Islet of Langerhans (tissue), 1 donor: ENCODE data around the gene FMN2.

Experiments used
- FAIRE-seq: peaks from one replicate; lab custom pipeline; 2011; peaks lifted over from hg19 to GRCh38; lab: Jason Lieb, UNC

FMN2 gene

DNA sequence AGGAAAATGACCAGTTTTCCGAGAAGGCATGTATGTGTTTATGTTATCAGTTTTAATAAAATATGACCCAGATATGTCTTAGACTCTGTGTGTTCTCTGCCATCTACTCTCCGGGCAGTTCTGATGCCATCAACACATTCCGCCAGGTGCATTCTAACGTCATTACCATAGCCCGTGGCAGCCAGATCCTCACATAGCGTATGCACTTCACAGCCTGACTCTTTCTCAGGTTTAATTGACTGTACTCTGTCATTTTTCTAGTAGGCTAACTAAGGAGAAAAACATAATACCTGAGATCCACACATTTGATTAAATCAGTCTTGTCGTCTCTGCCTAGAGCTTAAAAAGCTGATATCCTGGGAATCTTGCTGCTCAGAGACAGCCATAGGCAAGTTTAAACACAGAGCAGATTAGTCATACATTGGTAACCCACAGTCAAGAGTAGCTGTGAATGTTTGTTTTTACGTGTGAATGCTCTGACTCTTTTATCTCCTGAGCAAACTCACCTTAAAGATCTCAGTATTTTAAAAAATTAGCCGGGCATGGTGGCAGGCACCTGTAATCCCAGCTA is 344.4 kb downstream of the FMN2 start:
- peak; percentile 64 for FAIRE-seq

DNA sequence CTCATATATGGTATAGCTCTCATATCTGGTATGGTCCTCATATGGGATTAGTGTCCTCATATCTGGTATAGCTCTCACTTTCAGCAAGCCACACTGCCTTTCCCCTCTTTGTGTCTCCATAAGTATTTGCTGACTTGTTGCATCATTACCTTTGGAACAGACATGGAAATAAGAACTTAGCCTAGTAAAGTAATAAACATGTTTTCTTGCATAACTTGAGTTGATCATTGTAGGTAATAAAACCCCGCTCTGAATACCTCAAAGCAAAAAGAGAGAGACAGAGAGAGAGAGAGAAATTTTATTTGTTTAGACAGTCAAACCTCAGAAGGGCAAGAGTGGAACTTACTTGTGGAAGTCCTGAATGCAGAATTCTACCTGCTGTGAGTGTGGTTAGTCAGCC is 350.0 kb downstream of the FMN2 start:
- no peak for FAIRE-seq

DNA sequence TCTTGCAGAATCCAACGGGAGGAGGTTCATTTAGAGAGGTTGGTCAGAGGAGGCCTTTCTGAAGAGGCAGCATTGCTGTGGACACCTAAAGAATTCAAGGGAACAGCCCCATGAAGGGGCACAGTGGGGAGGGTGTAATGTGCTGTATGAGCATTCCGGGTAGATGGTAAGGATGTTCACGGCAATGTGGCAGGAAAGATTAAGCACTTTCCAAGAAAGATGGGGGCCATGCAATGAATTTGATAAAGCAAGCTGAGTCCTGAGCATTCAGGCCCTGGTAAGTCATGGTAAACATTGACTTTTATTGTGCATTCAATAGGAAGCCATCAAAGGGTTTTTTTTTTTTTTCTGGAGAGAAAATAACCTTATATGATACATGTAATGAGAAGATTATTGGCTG is 353.7 kb downstream of the FMN2 start:
- FAIRE-seq = no peak

DNA sequence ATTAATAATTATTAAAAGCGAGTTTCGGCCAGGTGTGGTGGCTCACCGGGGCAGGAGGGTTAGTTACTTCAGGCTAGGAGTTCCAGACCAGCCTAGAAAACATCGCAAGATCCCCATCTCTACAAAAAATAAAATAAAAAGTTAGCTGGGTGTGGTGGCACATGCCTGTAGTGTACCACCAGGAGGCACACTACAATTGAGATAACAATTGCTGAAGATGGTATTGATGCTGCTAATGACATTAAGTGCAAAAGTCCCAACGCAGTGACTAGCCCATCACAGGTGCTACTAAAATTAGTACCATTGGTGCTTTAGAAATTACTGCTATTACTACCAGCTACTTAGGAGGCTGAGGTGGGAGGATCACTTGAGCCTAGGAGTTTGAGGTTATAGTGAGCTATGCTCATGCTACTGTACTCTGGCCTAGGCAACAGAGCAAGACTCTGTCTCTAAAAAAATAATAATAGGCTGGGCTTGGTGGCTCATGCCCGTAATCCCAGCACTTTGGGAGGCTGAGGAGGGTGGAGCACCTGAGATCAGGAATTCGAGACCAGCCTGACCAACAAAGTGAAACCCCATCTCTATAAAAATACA is 363.6 kb downstream of the FMN2 start:
- no peak for FAIRE-seq

DNA sequence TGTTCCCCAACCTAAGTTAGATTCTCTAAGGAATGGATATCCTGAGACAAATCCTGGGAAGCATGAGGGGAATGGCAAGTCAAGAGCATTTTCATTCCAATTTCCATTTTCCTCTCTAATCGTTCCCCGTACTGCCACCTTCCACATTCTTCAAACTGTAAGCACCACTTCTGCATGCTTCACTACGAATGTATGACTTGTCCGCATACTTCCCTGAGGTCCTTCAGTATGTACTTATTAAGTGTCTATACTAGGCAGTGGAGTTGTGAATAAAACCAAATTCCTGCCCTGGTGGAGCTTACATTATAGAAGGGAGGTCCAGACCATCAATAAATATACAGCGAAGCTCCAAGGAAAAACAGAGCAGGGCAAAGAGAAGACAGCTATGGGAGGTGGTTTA is 365.5 kb downstream of the FMN2 start:
- no peak for FAIRE-seq

DNA sequence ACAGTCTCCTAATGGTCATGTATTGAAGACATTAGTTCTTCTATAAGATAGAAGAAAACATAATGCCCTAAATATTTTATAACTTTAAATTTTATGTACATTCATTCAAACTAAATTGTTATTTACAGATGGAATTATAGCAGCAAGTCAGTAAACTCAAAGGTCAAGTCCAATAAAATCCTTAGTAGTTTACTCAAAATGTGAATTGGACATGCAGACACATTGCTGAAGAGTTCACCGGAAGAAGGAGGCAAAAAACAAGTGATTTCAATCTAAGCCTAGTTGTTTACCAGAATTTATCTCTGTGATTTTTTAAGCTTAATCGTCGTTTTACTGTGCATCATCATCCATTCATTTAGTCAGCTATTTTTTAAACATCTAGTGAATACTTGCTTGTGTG is 370.6 kb downstream of the FMN2 start:
- FAIRE-seq = no peak

DNA sequence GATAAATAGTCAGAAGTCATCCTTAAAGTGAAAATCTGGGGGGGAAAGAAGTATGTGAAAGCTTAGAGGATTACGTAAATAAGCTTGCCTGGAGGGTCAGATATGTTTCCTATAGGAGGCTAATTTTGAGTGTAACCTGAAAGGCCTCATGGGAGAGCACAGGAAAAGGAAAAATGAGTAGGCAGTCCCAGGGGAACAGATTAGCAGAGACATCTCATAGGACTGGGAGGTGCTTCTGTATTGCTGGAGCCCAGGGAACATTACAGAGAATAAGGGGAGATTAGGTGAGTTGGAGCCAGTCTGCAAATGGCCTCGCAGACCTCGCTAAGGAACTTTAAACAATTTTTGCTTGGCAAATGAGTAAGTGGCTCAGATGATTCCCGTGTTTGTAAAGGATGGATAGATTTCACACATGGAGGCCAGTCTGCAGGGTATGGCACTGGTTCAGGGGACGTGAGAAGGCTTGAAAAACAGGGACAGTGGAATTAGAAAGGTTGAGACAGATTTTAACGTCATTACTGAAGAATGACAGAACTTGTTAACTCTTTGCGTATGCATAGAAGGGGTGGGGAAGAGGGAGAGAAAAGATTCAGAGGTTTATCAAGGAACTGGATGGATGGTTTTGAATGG is 371.2 kb downstream of the FMN2 start:
- FAIRE-seq = no peak

DNA sequence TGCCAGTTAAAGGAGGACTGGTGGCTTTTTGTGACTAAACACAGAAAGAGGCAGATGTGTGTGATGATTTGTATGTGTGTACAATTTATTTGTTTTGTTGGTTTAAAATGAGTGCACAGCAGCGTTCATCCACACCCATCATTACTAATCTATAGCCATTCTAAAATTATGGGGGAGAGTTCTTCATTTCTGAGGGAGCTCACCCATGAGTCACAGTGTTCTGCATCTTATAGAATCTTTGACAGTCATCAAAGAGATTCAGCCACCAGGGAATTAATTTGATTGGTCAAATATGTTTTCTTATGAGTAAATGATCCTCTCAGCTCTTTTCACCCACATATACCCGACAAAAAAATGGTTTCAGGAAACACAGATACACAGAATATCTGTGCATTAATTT is 372.4 kb downstream of the FMN2 start:
- FAIRE-seq = no peak

DNA sequence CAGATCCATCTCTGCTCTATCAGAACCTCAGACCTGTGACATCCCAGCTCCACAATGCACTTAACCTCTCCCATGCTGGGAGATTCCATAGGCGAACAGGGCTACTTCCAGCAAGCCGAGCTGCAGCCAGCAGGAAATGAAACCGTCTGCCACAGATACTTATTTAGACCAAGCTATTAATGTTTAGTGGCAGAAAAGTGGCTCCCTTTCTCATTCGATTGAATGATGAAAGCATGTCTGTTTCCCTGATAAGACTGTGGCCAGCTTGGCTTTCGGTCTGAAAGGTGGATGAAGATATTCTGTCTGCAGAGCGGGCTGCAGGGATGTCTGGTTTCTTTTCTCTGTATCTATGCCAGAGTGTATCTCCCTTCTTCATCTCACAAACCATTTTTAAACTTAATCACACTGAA is 373.9 kb downstream of the FMN2 start:
- no peak for FAIRE-seq

DNA sequence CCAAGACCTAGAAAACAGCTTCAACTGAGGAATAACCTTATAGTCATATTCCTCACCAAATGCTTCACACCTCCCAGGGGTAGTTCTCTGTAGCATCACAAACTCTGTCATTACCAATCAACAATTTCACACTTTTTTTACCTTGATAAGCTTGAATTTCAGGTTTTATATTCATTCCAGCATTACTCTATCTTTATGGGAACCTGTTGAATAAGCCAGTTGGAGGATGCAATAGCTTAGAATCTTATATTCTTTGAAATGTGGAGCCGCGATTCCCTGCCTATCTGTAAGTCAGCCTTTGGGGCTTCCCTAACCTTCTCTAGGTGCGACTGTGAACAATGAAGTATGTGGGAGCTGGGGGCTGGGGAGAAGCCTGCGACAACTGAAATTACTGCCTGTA is 374.8 kb downstream of the FMN2 start:
- no peak for FAIRE-seq

DNA sequence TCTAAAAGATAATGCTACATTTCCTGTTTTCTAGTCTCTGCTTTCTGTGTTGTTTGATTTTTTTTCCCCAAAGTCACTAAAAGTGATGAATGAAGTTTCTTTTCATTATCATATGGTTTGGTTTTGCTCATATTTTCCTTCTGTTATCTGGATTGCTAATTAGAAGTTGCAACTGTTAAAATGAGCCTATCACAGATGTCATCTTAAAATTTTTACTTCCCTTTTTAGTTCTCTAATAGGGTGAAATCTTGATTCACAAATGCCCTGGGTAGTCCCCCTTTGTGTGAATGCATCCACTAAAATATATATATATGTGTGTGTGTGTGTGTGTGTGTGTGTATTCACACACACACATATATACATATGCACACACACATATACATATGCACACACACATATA is 376.2 kb downstream of the FMN2 start:
- no peak for FAIRE-seq

DNA sequence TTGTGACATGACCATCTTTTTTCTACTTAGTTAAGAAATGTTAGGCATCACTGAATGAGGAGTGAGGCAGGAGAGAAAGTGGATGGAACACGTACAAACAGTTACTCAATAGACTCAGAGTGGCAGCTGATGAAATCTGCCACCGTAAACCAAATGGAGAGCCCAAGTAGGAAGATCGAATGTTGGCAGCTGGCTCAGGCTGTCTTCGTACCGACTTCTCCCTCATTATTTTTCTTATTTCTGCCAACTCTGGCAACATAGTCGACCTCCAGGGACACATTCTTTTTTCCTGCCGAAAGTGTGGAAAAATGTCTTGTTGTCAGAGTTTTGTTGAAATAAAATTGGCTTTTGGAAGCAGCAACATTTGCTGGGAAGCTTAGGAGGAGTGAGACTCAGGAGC is 377.0 kb downstream of the FMN2 start:
- no peak for FAIRE-seq

DNA sequence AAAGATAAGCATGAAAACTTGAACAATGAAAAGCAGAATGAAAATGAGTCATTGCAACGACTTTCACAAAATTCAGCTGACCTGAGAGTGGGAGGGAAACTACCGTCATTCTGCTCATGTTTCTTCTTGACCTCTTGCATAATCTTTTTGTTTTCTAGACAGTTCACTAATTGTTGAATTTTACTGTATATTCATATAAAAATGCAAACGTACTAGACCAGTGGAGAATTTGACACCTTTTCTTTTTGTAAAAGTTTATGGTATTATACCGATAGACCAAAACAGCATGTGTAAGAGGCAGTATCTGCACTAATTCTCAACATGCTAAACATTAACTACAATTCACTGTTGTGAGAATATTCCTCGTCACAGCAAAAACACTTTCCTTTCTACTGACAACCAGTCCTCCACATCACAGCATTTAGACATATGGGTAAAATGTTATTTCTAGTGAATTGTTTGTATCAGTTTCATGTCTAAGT is 382.5 kb downstream of the FMN2 start:
- FAIRE-seq = no peak

DNA sequence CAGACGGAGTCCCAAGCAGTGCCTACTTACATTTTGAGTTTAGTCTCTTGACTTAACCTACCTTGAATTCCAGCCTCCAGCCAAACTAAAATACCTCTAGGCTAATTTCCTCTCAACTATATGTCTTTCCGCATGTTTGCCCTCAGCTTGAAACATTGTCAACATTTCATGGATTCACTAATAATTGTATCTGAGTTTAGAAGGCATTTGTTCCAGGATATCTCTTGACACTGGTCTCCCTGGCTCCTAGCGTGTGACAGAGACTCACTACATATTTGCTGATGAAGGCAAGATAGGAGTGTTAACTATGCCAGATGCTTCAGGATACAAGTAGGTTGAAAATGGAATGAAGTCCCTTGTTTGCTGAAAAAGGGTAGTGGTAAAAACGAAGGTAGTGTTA is 384.1 kb downstream of the FMN2 start:
- no peak for FAIRE-seq

DNA sequence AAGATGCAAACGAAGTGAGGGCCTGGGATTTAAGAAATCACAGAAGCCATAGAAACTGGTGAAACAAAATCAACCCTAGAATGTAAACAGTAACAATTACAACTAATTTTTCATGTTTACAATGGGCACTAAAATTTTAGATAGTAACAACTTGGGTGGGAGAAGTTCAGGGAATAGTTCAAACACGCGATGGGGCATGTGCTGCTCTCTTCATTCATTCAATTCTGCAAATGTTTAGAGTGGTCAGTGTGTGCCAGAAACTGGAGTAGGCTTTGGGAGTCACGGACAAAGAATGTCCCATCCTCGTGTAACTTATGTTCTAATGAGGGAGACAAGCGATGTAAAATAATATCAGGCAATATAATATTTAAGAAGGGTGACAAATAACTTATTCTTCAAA is 386.9 kb downstream of the FMN2 start:
- no peak for FAIRE-seq

DNA sequence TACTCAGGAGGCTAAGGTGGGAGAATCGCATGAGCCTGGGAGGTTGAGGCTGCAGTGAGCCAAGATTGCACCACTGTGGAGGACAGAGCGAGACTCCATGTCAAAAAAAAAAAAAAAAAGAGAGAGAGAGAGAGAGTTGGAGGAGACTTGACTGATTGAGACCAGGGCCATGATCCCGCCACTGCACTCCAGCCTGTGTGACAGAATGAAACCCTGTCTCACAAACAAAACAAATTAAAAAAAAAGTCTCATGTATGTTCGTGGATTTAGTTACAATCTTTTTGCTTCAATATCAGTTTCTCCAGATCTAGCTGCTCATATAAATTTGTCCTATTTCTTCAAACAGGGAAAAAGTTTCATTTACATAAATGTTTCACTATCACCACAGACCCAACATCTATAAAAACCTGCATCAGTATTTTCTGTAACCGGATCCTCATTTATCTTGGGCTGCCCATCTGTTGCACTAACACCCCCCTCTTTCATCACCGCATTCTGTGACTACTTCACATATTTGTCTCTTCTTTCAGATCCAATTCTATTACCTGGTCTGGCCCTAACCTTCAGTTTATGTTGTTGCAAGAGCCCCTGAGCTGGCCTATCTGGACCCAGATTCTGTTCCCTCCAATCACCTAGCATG is 393.2 kb downstream of the FMN2 start:
- no peak for FAIRE-seq

DNA sequence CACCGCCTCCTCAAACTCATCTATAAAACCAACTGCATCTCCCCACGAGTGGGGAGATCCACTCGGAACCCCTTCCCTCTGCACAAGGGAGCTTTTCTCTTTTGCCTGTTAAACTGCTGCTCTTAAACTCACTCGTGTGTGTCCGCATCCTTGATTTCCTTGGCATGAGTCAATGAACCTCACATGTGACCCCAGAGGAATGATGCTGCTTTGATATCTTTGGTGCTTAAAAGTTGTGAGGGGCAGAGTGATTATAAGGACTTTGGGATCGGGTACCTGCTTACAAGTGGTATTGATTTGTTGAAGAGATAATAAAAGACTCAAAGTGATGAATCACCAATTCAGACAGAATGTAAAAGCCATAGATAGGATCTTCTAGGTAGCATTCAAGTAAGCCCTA is 394.9 kb downstream of the FMN2 start:
- FAIRE-seq = no peak

DNA sequence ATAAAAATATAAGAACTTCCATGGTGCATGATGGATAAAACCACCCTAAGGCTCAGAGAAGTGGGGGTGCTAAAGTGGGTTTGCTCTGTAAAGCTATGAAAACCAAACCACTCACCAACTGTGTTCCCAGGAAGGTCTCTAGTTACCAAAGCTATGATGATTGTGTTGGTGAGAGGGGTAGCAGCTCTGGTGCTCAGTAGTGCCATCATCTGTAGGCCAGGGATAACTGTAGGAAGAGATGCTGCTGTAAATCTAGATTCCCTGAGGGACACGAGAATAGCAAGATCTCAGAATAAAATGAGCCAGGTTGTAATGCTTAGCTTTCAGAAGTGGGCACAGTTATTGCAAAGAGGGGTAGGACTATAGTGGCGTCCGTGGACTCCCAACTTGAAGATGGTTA is 395.8 kb downstream of the FMN2 start:
- FAIRE-seq = no peak

DNA sequence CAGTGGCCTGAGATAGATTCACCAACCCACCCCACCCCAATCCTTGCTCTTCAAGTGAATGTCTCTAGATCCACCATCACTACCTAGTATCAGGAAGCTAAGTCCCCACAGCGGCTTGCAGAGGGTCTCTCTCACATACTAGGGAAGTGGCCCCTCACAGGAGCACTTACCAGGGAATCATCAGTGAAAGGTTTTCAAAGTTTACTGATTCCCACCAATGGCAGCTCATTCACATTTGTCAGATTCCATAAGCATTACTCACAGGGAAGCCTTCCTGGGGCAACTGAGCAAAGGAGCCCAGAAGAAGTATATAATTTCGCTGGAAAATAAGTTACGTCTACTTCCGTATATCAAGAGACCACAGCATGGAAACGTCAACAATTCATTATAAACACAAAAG is 399.5 kb downstream of the FMN2 start:
- no peak for FAIRE-seq

DNA sequence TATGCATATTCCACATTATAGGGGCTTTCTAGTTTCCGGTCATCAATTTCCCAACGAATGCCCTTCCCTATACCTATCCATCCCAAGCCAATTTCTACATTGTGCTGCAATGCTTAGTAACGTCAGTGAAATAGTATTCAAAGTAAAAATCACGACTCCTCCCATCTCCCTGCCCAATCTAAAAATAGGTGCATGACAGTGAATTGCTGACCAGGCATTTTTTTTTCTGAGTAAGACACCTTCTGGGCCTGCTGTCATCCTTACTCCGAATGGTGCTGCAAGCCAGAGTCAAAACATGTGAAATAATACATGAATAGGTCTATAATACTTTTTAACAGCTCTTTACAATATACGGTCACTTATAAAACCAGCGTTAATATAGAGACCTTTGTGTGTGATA is 400.1 kb downstream of the FMN2 start:
- FAIRE-seq = no peak

DNA sequence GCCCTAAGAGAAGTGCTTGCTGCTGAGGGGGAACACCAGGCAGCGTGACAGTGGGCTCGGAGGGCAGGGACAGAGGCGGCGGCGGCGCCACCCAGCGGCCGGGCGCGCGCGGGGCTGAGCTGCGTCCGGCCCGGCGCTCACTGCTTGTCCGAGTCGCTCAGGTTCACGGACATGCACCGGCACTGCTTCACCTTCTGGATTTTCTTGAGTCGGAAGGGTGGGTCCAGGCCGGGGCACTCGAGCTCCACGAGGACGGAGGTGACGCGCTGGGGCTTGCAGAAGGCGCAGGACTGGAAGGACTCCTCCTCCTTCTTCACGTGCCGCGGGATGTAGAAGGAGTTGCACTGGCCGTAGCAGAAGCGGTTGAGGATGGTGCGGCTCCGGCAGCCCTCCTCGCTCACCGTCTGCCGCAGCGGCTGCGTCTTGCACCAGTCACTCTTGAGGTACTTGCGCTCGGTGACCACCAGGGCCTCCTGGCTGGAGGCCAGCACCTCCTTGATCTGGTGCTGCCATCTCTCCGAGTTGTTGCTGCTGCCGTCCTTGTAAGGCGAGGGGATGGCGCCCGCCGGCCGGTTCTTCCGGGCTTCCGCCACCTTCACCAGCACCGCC is 401.3 kb downstream of the FMN2 start:
- FAIRE-seq = no peak

DNA sequence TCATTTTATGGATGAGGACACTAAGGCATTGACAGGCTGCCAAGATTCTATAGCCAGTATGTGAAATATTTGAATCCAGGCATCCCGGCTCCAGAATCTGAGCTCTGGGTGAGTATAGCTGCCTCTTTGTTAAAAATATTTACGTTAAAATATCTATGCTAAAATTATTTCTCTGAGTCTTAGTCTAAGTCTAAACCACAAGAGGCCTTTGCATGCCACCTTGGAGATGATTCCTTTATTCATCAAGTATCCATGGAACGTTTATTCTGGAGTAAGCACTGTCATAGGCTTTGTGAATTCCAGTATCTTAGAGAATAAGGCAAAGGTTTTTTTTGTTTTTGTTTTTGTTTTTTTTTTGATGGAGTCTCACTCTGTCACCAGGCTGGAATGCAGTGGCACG is 403.9 kb downstream of the FMN2 start:
- FAIRE-seq = no peak

DNA sequence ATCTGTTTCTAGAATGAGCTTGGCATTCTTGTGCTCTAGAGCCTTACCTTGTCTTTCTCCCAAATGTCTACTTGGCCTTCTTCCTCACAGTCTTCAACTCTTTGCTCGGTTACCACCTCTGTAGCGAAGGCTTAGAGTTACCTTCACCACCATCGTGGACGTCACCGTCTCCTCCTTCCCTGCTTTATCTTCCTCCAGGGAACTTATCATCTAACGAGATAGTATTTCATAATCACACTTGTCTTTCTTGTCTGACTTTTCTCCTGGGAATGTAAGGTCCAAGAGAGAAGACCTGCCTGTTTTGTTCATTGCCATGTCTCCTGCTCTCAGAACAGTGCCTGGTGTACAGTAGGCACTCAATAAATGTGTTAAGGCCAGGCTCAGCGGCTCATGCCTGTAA is 404.7 kb downstream of the FMN2 start:
- no peak for FAIRE-seq
